GM12878 (cell line): Measurements from ENCODE around the gene COL4A4. TPM values are rescaled to one million over a fixed set of nuclear protein-coding genes. Genes with fewer than 3 reads are reported as not detected.

Experiments
- ATAC-seq: fragments of 200-7000 bp; cut with Tn5 transposase; 3 replicates; pipeline ENCODE4 v1.9.1; 2020; ENCODE audit warnings: mild to moderate bottlenecking, moderate library complexity
- BruUV-seq: library from RNA; stranded (reverse); fragments of 400-500 nt; replicated peaks from 2 replicates; lab custom pipeline; 2021; lab: Mats Ljungman, UMichigan
- CTCF ChIA-PET: fragments of 300-600 bp; sonication (Branson Sonifier 250); formaldehyde crosslinking; extraction: SDS; loops from one replicate; lab custom pipeline; 2021; ENCODE audit warnings: inconsistent platforms; lab: Yijun Ruan, JAX
- POLR2A ChIA-PET: fragments of 350-600 bp; formaldehyde crosslinking; extraction: SDS; loops from one replicate; lab custom pipeline; 2021; ENCODE audit warnings: inconsistent platforms; lab: Charles Lee
- RAD21 ChIA-PET: fragments of 300-600 bp; sonication (Branson Sonifier 250); formaldehyde crosslinking; loops from one replicate; lab custom pipeline; 2023; ENCODE audit warnings: antibody characterized with exemption; ENCODE audit not compliant: unreplicated experiment; lab: Charles Lee
- SMC1A ChIA-PET: fragments of 300-600 bp; sonication (Branson Sonifier 250); formaldehyde crosslinking; loops from one replicate; lab custom pipeline; 2023; ENCODE audit not compliant: unreplicated experiment, uncharacterized antibody; lab: Charles Lee
- DNase-seq: peaks from one replicate; pipeline ENCODE4 v3.0.0-alpha.2; 2011; ENCODE audit warnings: low read depth, low spot score
- FAIRE-seq: peaks from 3 replicates; lab custom pipeline; 2011; peaks lifted over from hg19 to GRCh38; lab: Jason Lieb, UNC
- H2AFZ ChIP-seq: 2 replicates; pipeline ENCODE4 v1.6.0; 2011; ENCODE audit warnings: low read depth, low read length, control low read depth; ENCODE audit not compliant: control insufficient read depth
- H3K27ac ChIP-seq: 2 replicates; pipeline ENCODE4 v1.5.1; 2011; ENCODE audit warnings: control low read depth; ENCODE audit not compliant: control insufficient read depth, insufficient read depth
- H3K27me3 ChIP-seq, 2 experiments: replicated peaks in 1 of 2; 2 replicates each; pipeline versions ENCODE4 v1.6.0 to v1.6.1; 2011; ENCODE audit warnings: low read length in 1 of 2; ENCODE audit not compliant: control insufficient read depth in 2 of 2, insufficient read depth in 2 of 2
- H3K36me3 ChIP-seq, 2 experiments: 2 replicates each; pipeline ENCODE4 v1.5.1; 2011; ENCODE audit warnings: low read length in 1 of 2; ENCODE audit not compliant: control insufficient read depth in 2 of 2, insufficient read depth in 2 of 2
- H3K4me1 ChIP-seq: 2 replicates; pipeline ENCODE4 v1.6.1; 2011; ENCODE audit warnings: mild to moderate bottlenecking, low read length, moderate library complexity, mixed read lengths; ENCODE audit not compliant: control insufficient read depth, insufficient read depth
- H3K4me2 ChIP-seq: 2 replicates; pipeline ENCODE4 v1.6.0; 2011; ENCODE audit warnings: control low read depth; ENCODE audit not compliant: control insufficient read depth, insufficient read depth
- H3K4me3 ChIP-seq: fragments of 200-600 bp; sonication (generic); 2 replicates; pipeline ENCODE4 v1.5.1; 2016
- H3K79me2 ChIP-seq: 2 replicates; pipeline ENCODE4 v1.6.0; 2011; ENCODE audit warnings: low read length; ENCODE audit not compliant: control insufficient read depth, insufficient read depth
- H3K9ac ChIP-seq: 2 replicates; pipeline ENCODE4 v1.8.0; 2011; ENCODE audit warnings: low read length, control low read depth, mixed read lengths; ENCODE audit not compliant: control insufficient read depth, insufficient read depth
- H3K9me3 ChIP-seq: replicated peaks from 3 replicates; pipeline ENCODE4 v1.5.1; 2011; ENCODE audit warnings: mild to moderate bottlenecking, low read length; ENCODE audit not compliant: control insufficient read depth, insufficient read depth
- H4K20me1 ChIP-seq: 2 replicates; pipeline ENCODE4 v1.6.0; 2011; ENCODE audit not compliant: control insufficient read depth, insufficient read depth
- CEBPZ ChIP-seq: fragments of 150-350 bp; IDR thresholded peaks from 2 replicates; pipeline ENCODE4 v1.6.1; 2016; ENCODE audit warnings: low read depth, low read length
- FOXM1 ChIP-seq: IDR thresholded peaks from 2 replicates; pipeline ENCODE4 v1.6.1; 2012; ENCODE audit warnings: low read depth, mild to moderate bottlenecking, inconsistent platforms, low read length, moderate library complexity
- MTA2 ChIP-seq: fragments of 450-650 bp; IDR thresholded peaks from 2 replicates; pipeline ENCODE4 v1.6.1; 2016; ENCODE audit warnings: low read depth, mild to moderate bottlenecking, moderate library complexity
- NBN ChIP-seq: fragments of 450-650 bp; IDR thresholded peaks from 2 replicates; pipeline ENCODE4 v1.6.1; 2016
- NFYB ChIP-seq: IDR thresholded peaks from 2 replicates; pipeline ENCODE4 v1.6.1; 2011; ENCODE audit warnings: low read depth, mild to moderate bottlenecking, low read length, improper control_type of control experiment, moderate library complexity; ENCODE audit not compliant: insufficient read depth
- NR2C1 ChIP-seq: fragments of 450-650 bp; IDR thresholded peaks from 2 replicates; pipeline ENCODE4 v1.6.1; 2017; ENCODE audit warnings: antibody characterized with exemption, mild to moderate bottlenecking, moderate library complexity
- RUNX3 ChIP-seq: IDR thresholded peaks from 2 replicates; pipeline ENCODE4 v1.6.1; 2012; ENCODE audit warnings: low read length, inconsistent platforms
- TARDBP ChIP-seq: IDR thresholded peaks from 2 replicates; pipeline ENCODE4 v1.6.1; 2016; ENCODE audit warnings: borderline replicate concordance
- ZNF687 ChIP-seq: fragments of 450-650 bp; IDR thresholded peaks from 2 replicates; pipeline ENCODE4 v1.6.1; 2017; ENCODE audit warnings: mild to moderate bottlenecking, moderate library complexity
- WGBS: methylation state at CpG from one replicate; pipeline ENCODE4 v1.1.6; 2016; ENCODE audit warnings: low lambda C conversion rate; ENCODE audit not compliant: insufficient replicate concordance, insufficient coverage; ENCODE audit errors: missing lambda C conversion rate; 5-methylcytosine and 5-hydroxymethylcytosine counted together
- in situ Hi-C: fragments of 300-500 bp; cut with MboI; formaldehyde crosslinking; loops from 9 replicates; pipeline ENCODE4 v1.14.3; 2018; ENCODE audit warnings: mixed read lengths
- intact Hi-C: fragments of 100-400 bp; cut with micrococcal nuclease; formaldehyde crosslinking; loops from one replicate; pipeline ENCODE4 v1.14.2; 2022; ENCODE audit not compliant: unreplicated experiment
- polyA plus RNA-seq, 11 experiments: library from polyadenylated mRNA; depleted of rRNA in 4 of 11; unstranded in 6 of 11; stranded (reverse) in 5 of 11; fragments of >200 nt; fragmentation: Nextera tagmentation in 4 of 11; fragmentation: Illumina TruSeq in 1 of 11; extraction: Ambion mirVana in 4 of 11; extraction: Trizol in 1 of 11; gene quantifications; 1 replicate in 1 of 11; 2 replicates in 10 of 11; pipeline versions ENCODE4 v1.2.1 to v1.2.3, GENCODE V29; 2011 to 2016; ENCODE audit warnings: inconsistent platforms in 2 of 11, missing spikeins in 2 of 11, low read depth in 1 of 11
- total RNA-seq, 4 experiments: library from RNA; depleted of rRNA in 3 of 4; stranded (reverse); fragments of >200 nt in 3 of 4; fragmentation: Illumina TruSeq in 1 of 4; extraction: Trizol in 1 of 4; gene quantifications; 2 replicates each; pipeline versions ENCODE4 v1.2.1 to v1.2.3, GENCODE V29; 2013 to 2021

Gene COL4A4
- total and polyA plus RNA-seq, 10 of the 15 experiments (the other 5 are each of a cell fraction or from before 2014, with no cell fraction given): 0.19 to 4.0 (median 2.1) TPM

DNA sequence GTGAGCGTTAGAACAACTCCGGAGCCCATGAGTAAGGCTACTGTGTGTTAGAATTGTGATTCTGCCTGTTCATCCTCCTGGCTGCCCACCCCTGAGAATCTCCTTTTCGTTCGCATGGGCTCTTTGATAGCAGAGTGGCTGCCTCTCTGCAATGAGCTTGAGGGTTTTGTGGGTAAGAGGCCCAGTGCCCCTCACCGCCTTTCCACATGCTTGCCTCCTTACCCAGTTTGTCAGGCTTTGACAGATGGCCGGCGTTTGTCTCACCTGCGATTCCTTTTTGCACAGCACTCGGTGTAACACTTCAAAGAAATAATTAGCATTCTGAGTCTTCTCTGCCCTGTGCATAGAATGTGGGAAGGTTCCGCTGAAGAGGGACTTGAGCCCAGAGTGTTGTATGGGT is 190.2 kb downstream of the COL4A4 start:
- no TSS peak for BruUV-seq
- Histone ChIP-seq H3K9me3 (no peaks in the 10 kb centered on the region; the same call in 2 of the 3 replicates), H3K79me2 (peaks cover 2% of the 10 kb centered on the region), H3K27ac (no peak overlapping the region), H3K27me3 (no peaks in the 10 kb centered on the region), H3K36me3 (peaks cover 0 to 3% of the 10 kb centered on the region in 2 experiments; a peak in 1 of 4 replicates), H4K20me1 (no peaks in the 10 kb centered on the region), H3K4me2 (no peak overlapping the region), H3K4me1 (peaks cover 5% of the 10 kb centered on the region; the same call in 1 of the 2 replicates), H3K9ac (no peak overlapping the region), H3K4me3 (no peak overlapping the region), H2AFZ (no peak overlapping the region)
- 98% methylated on average over 10 of the region's 10 CpGs for WGBS
- CTCF ChIA-PET: no interaction called here
- in situ Hi-C loops (loop anchor here (5.0 kb wide), 1 partner anchor 137 kb away; the partner anchor contains the start of gene RHBDD1), intact Hi-C loops (no loop called here)
- POLR2A ChIA-PET: no interaction called here
- FAIRE-seq: no peak
- ATAC-seq: no peak
- RAD21 ChIA-PET: no interaction called here
- DNase-seq: no peak
- TF ChIP-seq FOXM1: no peak
- SMC1A ChIA-PET: no interaction called here

- ChIA-PET RAD21 (no interaction called here), POLR2A (interaction anchor here (1.6 kb wide), 1 partner anchor 11 kb away, joined by 3 read pairs; no protein-coding TSS in a partner anchor), SMC1A (interaction anchor here (0.7 to 1.0 kb wide), 2 partner anchors 131 to 699 kb away, joined by 3 read pairs; no protein-coding TSS in a partner anchor), CTCF (interaction anchor here (0.6 to 1.0 kb wide), 2 partner anchors 13 to 1939 kb away, joined by 4 to 5 read pairs; no protein-coding TSS in a partner anchor)
- DNase-seq (no peak), FAIRE-seq (no peak), ATAC-seq (peak; percentile 51)
- Histone ChIP-seq H3K9ac (no peak overlapping the region), H3K27ac (peak overlapping the region; percentile 75; the same call in 1 of the 2 replicates), H3K4me3 (peak overlapping the region; percentile 56; the same call in 1 of the 2 replicates), H3K9me3 (no peaks in the 10 kb centered on the region; the same call in 2 of the 3 replicates), H3K4me2 (peak overlapping the region; percentile 70; the same call in 1 of the 2 replicates), H3K27me3 (no peaks in the 10 kb centered on the region), H2AFZ (no peak overlapping the region), H3K79me2 (peaks cover 2% of the 10 kb centered on the region), H4K20me1 (no peaks in the 10 kb centered on the region), H3K36me3 (peaks cover 0 to 3% of the 10 kb centered on the region in 2 experiments; a peak in 1 of 4 replicates), H3K4me1 (peaks cover 5% of the 10 kb centered on the region; the same call in 1 of the 2 replicates)
- BruUV-seq: no TSS peak
- intact Hi-C loops (loop anchor here (2.0 kb wide), 2 partner anchors 65 to 135 kb away; partner anchors contain the start of gene RHBDD1), in situ Hi-C loops (loop anchor here (5.0 kb wide), 1 partner anchor 134 kb away; the partner anchor contains the start of gene RHBDD1)
- 65% methylated on average over 4 of the region's 4 CpGs for WGBS
- TF ChIP-seq MTA2 (no peak), NFYB (no peak), NBN (0 out of 2 replicates have a peak, but pooled peaks have one; percentile 23), RUNX3 (peak; percentile 44; the same call in 1 of the 2 replicates), ZNF687 (no peak), NR2C1 (no peak), TARDBP (no peak), CEBPZ (no peak)
Measured at GRCh38 chr2:226971770-226972169, 192.2 kb downstream of the COL4A4 start.
